ENCODE results near the gene LILRA2.

Gene LILRA2

GRCh38 chr19:54606891-54607784, 33.5 kb downstream of the LILRA2 start:
- Histone ChIP-seq H3K4me1 (ENCODE audit: control insufficient read depth, insufficient read depth, low read length, poor library complexity, severe bottlenecking) (no peaks in the 10 kb centered on the region), H3K27me3 (replicated peaks; ENCODE audit: control insufficient read depth, insufficient read depth, low read length, poor library complexity, severe bottlenecking) (no peaks in the 10 kb centered on the region), H3K4me3 (ENCODE audit: insufficient read depth, low read depth, low read length, poor library complexity, severe bottlenecking) (no peak overlapping the region), H3K36me3 (ENCODE audit: control insufficient read depth, insufficient read depth, low read length) (no peaks in the 10 kb centered on the region), H3K9me3 (ENCODE audit: control insufficient read depth, low read length) (no peaks in the 10 kb centered on the region), H3K27ac (ENCODE audit: insufficient read depth, low read length, poor library complexity, severe bottlenecking) (no peak overlapping the region)
- no peak for DNase-seq

- no peaks in the 10 kb centered on the region for H3K9me3 ChIP-seq (ENCODE audit: control insufficient read depth, low read length)
- no peaks in the 10 kb centered on the region for H3K36me3 ChIP-seq (ENCODE audit: control insufficient read depth, insufficient read depth, low read length)
- no peak overlapping the region for H3K27ac ChIP-seq (ENCODE audit: insufficient read depth, low read length, poor library complexity, severe bottlenecking)
- no peak overlapping the region for H3K4me3 ChIP-seq (ENCODE audit: insufficient read depth, low read depth, low read length, poor library complexity, severe bottlenecking)
- no peak for DNase-seq
- no peaks in the 10 kb centered on the region for H3K4me1 ChIP-seq (ENCODE audit: control insufficient read depth, insufficient read depth, low read length, poor library complexity, severe bottlenecking)
- no peaks in the 10 kb centered on the region for H3K27me3 ChIP-seq (replicated peaks; ENCODE audit: control insufficient read depth, insufficient read depth, low read length, poor library complexity, severe bottlenecking)
These were observed 34.2 kb downstream of the LILRA2 start for GRCh38 chr19:54607785-54608150.

- H3K4me3 ChIP-seq (ENCODE audit: insufficient read depth, low read depth, low read length, poor library complexity, severe bottlenecking) = no peak overlapping the region
These were observed 34.6 kb downstream of the LILRA2 start for GRCh38 chr19:54608205-54608604.

GRCh38 chr19:54608792-54609191, 35.2 kb downstream of the LILRA2 start:
- no peak overlapping the region for H3K4me3 ChIP-seq (ENCODE audit: insufficient read depth, low read depth, low read length, poor library complexity, severe bottlenecking)
- no peaks in the 10 kb centered on the region for H3K9me3 ChIP-seq (ENCODE audit: control insufficient read depth, low read length)
- no peaks in the 10 kb centered on the region for H3K36me3 ChIP-seq (ENCODE audit: control insufficient read depth, insufficient read depth, low read length)
- H3K27me3 ChIP-seq (replicated peaks; ENCODE audit: control insufficient read depth, insufficient read depth, low read length, poor library complexity, severe bottlenecking) = no peaks in the 10 kb centered on the region
- H3K27ac ChIP-seq (ENCODE audit: insufficient read depth, low read length, poor library complexity, severe bottlenecking) = no peak overlapping the region
- DNase-seq = no peak
- H3K4me1 ChIP-seq (ENCODE audit: control insufficient read depth, insufficient read depth, low read length, poor library complexity, severe bottlenecking) = no peaks in the 10 kb centered on the region

More at GRCh38 chr19:54608205-54608604, 34.6 kb downstream of the LILRA2 start:
- DNase-seq = no peak
- Histone ChIP-seq H3K27ac (ENCODE audit: insufficient read depth, low read length, poor library complexity, severe bottlenecking) (no peak overlapping the region), H3K36me3 (ENCODE audit: control insufficient read depth, insufficient read depth, low read length) (no peaks in the 10 kb centered on the region), H3K27me3 (replicated peaks; ENCODE audit: control insufficient read depth, insufficient read depth, low read length, poor library complexity, severe bottlenecking) (no peaks in the 10 kb centered on the region), H3K9me3 (ENCODE audit: control insufficient read depth, low read length) (no peaks in the 10 kb centered on the region), H3K4me1 (ENCODE audit: control insufficient read depth, insufficient read depth, low read length, poor library complexity, severe bottlenecking) (no peaks in the 10 kb centered on the region)

GRCh38 chr19:54609356-54609791, 35.8 kb downstream of the LILRA2 start:
- H3K4me3 ChIP-seq (ENCODE audit: insufficient read depth, low read depth, low read length, poor library complexity, severe bottlenecking) = no peak overlapping the region
- no peaks in the 10 kb centered on the region for H3K4me1 ChIP-seq (ENCODE audit: control insufficient read depth, insufficient read depth, low read length, poor library complexity, severe bottlenecking)
- no peaks in the 10 kb centered on the region for H3K36me3 ChIP-seq (ENCODE audit: control insufficient read depth, insufficient read depth, low read length)
- no peak overlapping the region for H3K27ac ChIP-seq (ENCODE audit: insufficient read depth, low read length, poor library complexity, severe bottlenecking)
- no peaks in the 10 kb centered on the region for H3K27me3 ChIP-seq (replicated peaks; ENCODE audit: control insufficient read depth, insufficient read depth, low read length, poor library complexity, severe bottlenecking)
- H3K9me3 ChIP-seq (ENCODE audit: control insufficient read depth, low read length) = no peaks in the 10 kb centered on the region
- no peak for DNase-seq

- DNase-seq = no peak
- Histone ChIP-seq H3K4me1 (ENCODE audit: control insufficient read depth, insufficient read depth, low read length, poor library complexity, severe bottlenecking) (no peaks in the 10 kb centered on the region), H3K4me3 (ENCODE audit: insufficient read depth, low read depth, low read length, poor library complexity, severe bottlenecking) (no peak overlapping the region), H3K36me3 (ENCODE audit: control insufficient read depth, insufficient read depth, low read length) (no peaks in the 10 kb centered on the region), H3K27ac (ENCODE audit: insufficient read depth, low read length, poor library complexity, severe bottlenecking) (no peak overlapping the region), H3K9me3 (ENCODE audit: control insufficient read depth, low read length) (no peaks in the 10 kb centered on the region), H3K27me3 (replicated peaks; ENCODE audit: control insufficient read depth, insufficient read depth, low read length, poor library complexity, severe bottlenecking) (no peaks in the 10 kb centered on the region)
These were observed 38.8 kb downstream of the LILRA2 start for GRCh38 chr19:54612428-54612827.

- H3K4me1 ChIP-seq (ENCODE audit: control insufficient read depth, insufficient read depth, low read length, poor library complexity, severe bottlenecking) = no peaks in the 10 kb centered on the region
These were observed 41.1 kb downstream of the LILRA2 start for GRCh38 chr19:54614726-54615125.

GRCh38 chr19:54616057-54616456, 42.5 kb downstream of the LILRA2 start:
- Histone ChIP-seq H3K36me3 (ENCODE audit: control insufficient read depth, insufficient read depth, low read length) (no peaks in the 10 kb centered on the region), H3K27me3 (replicated peaks; ENCODE audit: control insufficient read depth, insufficient read depth, low read length, poor library complexity, severe bottlenecking) (no peaks in the 10 kb centered on the region), H3K4me3 (ENCODE audit: insufficient read depth, low read depth, low read length, poor library complexity, severe bottlenecking) (no peak overlapping the region), H3K27ac (ENCODE audit: insufficient read depth, low read length, poor library complexity, severe bottlenecking) (no peak overlapping the region), H3K9me3 (ENCODE audit: control insufficient read depth, low read length) (no peaks in the 10 kb centered on the region), H3K4me1 (ENCODE audit: control insufficient read depth, insufficient read depth, low read length, poor library complexity, severe bottlenecking) (no peaks in the 10 kb centered on the region)
- no peak for DNase-seq

More at GRCh38 chr19:54614726-54615125, 41.1 kb downstream of the LILRA2 start:
- DNase-seq = no peak
- Histone ChIP-seq H3K27ac (ENCODE audit: insufficient read depth, low read length, poor library complexity, severe bottlenecking) (no peak overlapping the region), H3K4me3 (ENCODE audit: insufficient read depth, low read depth, low read length, poor library complexity, severe bottlenecking) (no peak overlapping the region), H3K36me3 (ENCODE audit: control insufficient read depth, insufficient read depth, low read length) (no peaks in the 10 kb centered on the region), H3K9me3 (ENCODE audit: control insufficient read depth, low read length) (no peaks in the 10 kb centered on the region), H3K27me3 (replicated peaks; ENCODE audit: control insufficient read depth, insufficient read depth, low read length, poor library complexity, severe bottlenecking) (no peaks in the 10 kb centered on the region)

- Histone ChIP-seq H3K4me3 (ENCODE audit: insufficient read depth, low read depth, low read length, poor library complexity, severe bottlenecking) (no peak overlapping the region), H3K27me3 (replicated peaks; ENCODE audit: control insufficient read depth, insufficient read depth, low read length, poor library complexity, severe bottlenecking) (no peaks in the 10 kb centered on the region), H3K27ac (ENCODE audit: insufficient read depth, low read length, poor library complexity, severe bottlenecking) (no peak overlapping the region), H3K4me1 (ENCODE audit: control insufficient read depth, insufficient read depth, low read length, poor library complexity, severe bottlenecking) (no peaks in the 10 kb centered on the region), H3K36me3 (ENCODE audit: control insufficient read depth, insufficient read depth, low read length) (no peaks in the 10 kb centered on the region), H3K9me3 (ENCODE audit: control insufficient read depth, low read length) (no peaks in the 10 kb centered on the region)
- no peak for DNase-seq
These were observed 43.4 kb downstream of the LILRA2 start for GRCh38 chr19:54616821-54617560.

- H3K27me3 ChIP-seq (replicated peaks; ENCODE audit: control insufficient read depth, insufficient read depth, low read length, poor library complexity, severe bottlenecking) = no peaks in the 10 kb centered on the region
- H3K4me3 ChIP-seq (ENCODE audit: insufficient read depth, low read depth, low read length, poor library complexity, severe bottlenecking) = no peak overlapping the region
- H3K4me1 ChIP-seq (ENCODE audit: control insufficient read depth, insufficient read depth, low read length, poor library complexity, severe bottlenecking) = no peaks in the 10 kb centered on the region
- DNase-seq = no peak
- no peaks in the 10 kb centered on the region for H3K36me3 ChIP-seq (ENCODE audit: control insufficient read depth, insufficient read depth, low read length)
- H3K27ac ChIP-seq (ENCODE audit: insufficient read depth, low read length, poor library complexity, severe bottlenecking) = no peak overlapping the region
- H3K9me3 ChIP-seq (ENCODE audit: control insufficient read depth, low read length) = no peaks in the 10 kb centered on the region
These were observed 46.9 kb downstream of the LILRA2 start for GRCh38 chr19:54620464-54620863.
